Measurements from ENCODE around the gene KLF3. TPM values are rescaled to one million over a fixed set of nuclear protein-coding genes. Genes with fewer than 3 reads are reported as not detected.

Gene KLF3
- total and polyA plus RNA-seq, 7 donors: 29.2 to 64.0 (median 38.7) TPM

GRCh38 chr4:38692421-38692820, 28.4 kb downstream of the KLF3 start:
- Histone ChIP-seq H3K27ac (peak overlapping the region; percentile 47 to 68 (median 58)), H3K27me3 (no peaks in the 10 kb centered on the region), H3K9me3 (no peaks in the 10 kb centered on the region), H3K36me3 (peaks cover 32 to 74% (median 47%) of the 10 kb centered on the region in 4 donors), H3K4me1 (peaks cover 0 to 69% (median 58%) of the 10 kb centered on the region in 4 donors), H3K4me3 (no peak overlapping the region)
- WGBS, 2 donors: 33 to 67% methylated on average over 4 of the region's 4 CpGs
- no peak for TF ChIP-seq POLR2A (IDR thresholded peaks at IDR 0.05)
- no peak for TF ChIP-seq POLR2AphosphoS5 (IDR thresholded peaks at IDR 0.05)
- TF ChIP-seq CTCF (IDR thresholded peaks at IDR 0.05): no peak
- TF ChIP-seq EP300 (IDR thresholded peaks at IDR 0.05): no peak
- intact Hi-C loops (cut with DNase I): no loop called here
- no peak for DNase-seq

GRCh38 chr4:38693569-38693968, 29.6 kb downstream of the KLF3 start:
- intact Hi-C loops (cut with DNase I): no loop called here
- Histone ChIP-seq H3K4me1 (peaks cover 0 to 65% (median 53%) of the 10 kb centered on the region in 4 donors), H3K36me3 (peaks cover 36 to 78% (median 47%) of the 10 kb centered on the region in 4 donors), H3K4me3 (no peak overlapping the region), H3K9me3 (no peaks in the 10 kb centered on the region), H3K27me3 (no peaks in the 10 kb centered on the region), H3K27ac (no peak overlapping the region)
- TF ChIP-seq POLR2AphosphoS5 (IDR thresholded peaks at IDR 0.05): peak in 1 of 4 donors; percentile 6
- no peak for TF ChIP-seq POLR2A (IDR thresholded peaks at IDR 0.05)
- no peak for TF ChIP-seq EP300 (IDR thresholded peaks at IDR 0.05)
- TF ChIP-seq CTCF (IDR thresholded peaks at IDR 0.05): no peak
- no peak for DNase-seq

- no peaks in the 10 kb centered on the region for H3K27me3 ChIP-seq
- intact Hi-C loops (cut with DNase I): no loop called here
- no peak overlapping the region for H3K27ac ChIP-seq
- TF ChIP-seq POLR2A (IDR thresholded peaks at IDR 0.05): no peak
- peak in 1 of 4 donors; percentile 26 for TF ChIP-seq POLR2AphosphoS5 (IDR thresholded peaks at IDR 0.05)
- DNase-seq: no peak
- no peaks in the 10 kb centered on the region for H3K9me3 ChIP-seq
- peaks cover 28 to 75% (median 39%) of the 10 kb centered on the region in 4 donors for H3K36me3 ChIP-seq
- H3K4me1 ChIP-seq: peaks cover 0 to 57% (median 47%) of the 10 kb centered on the region in 4 donors
- H3K4me3 ChIP-seq: no peak overlapping the region
- WGBS, 2 donors: 90 to 97% methylated on average over 3 of the region's 3 CpGs
Observed at GRCh38 chr4:38694330-38694729, 30.3 kb downstream of the KLF3 start.

GRCh38 chr4:38695809-38696208, 31.8 kb downstream of the KLF3 start:
- 80 to 89% methylated on average over 3 of the region's 3 CpGs for WGBS, 2 donors
- intact Hi-C loops (cut with DNase I): no loop called here
- H3K4me3 ChIP-seq: no peak overlapping the region
- peak overlapping the region in 1 of 4 donors; percentile 49 for H3K27ac ChIP-seq
- DNase-seq: no peak
- peaks cover 14 to 60% (median 29%) of the 10 kb centered on the region in 4 donors for H3K36me3 ChIP-seq
- H3K9me3 ChIP-seq: no peaks in the 10 kb centered on the region
- no peak for TF ChIP-seq EP300 (IDR thresholded peaks at IDR 0.05)
- no peak for TF ChIP-seq CTCF (IDR thresholded peaks at IDR 0.05)
- TF ChIP-seq POLR2A (IDR thresholded peaks at IDR 0.05): no peak
- no peak for TF ChIP-seq POLR2AphosphoS5 (IDR thresholded peaks at IDR 0.05)
- H3K27me3 ChIP-seq: no peaks in the 10 kb centered on the region
- H3K4me1 ChIP-seq: peaks cover 0 to 53% (median 42%) of the 10 kb centered on the region in 4 donors

- Histone ChIP-seq H3K4me3 (no peak overlapping the region), H3K27me3 (no peaks in the 10 kb centered on the region), H3K27ac (peak overlapping the region in 3 of 4 donors; percentile 3 to 49 (median 38)), H3K9me3 (no peaks in the 10 kb centered on the region), H3K36me3 (peaks cover 13 to 55% (median 25%) of the 10 kb centered on the region in 4 donors), H3K4me1 (peaks cover 0 to 45% (median 33%) of the 10 kb centered on the region in 4 donors)
- DNase-seq: no peak
- 15 to 43% methylated on average over 2 of the region's 2 CpGs for WGBS, 2 donors
- intact Hi-C loops (cut with DNase I): no loop called here
- TF ChIP-seq CTCF (IDR thresholded peaks at IDR 0.05) (no peak), POLR2AphosphoS5 (IDR thresholded peaks at IDR 0.05) (peak in 1 of 4 donors; percentile 42)
Observed at GRCh38 chr4:38696697-38697096, 32.7 kb downstream of the KLF3 start.

All from sigmoid colon (tissue), 7 donors.